DOHH2 (cell line): ENCODE results near the gene YIPF6.

Source experiments
- CTCF ChIP-seq: fragments of 200-600 bp; sonication (generic); IDR thresholded peaks from one replicate; pipeline ENCODE4 v1.5.1; 2014; ENCODE audit warnings: antibody characterized with exemption, mild to moderate bottlenecking, low read depth, low read length; ENCODE audit not compliant: poor library complexity, severe bottlenecking
- EZH2phosphoT487 ChIP-seq: fragments of 200-600 bp; sonication (generic); IDR thresholded peaks from 2 replicates; pipeline ENCODE4 v1.6.1; 2017; ENCODE audit warnings: borderline replicate concordance, mild to moderate bottlenecking, antibody characterized with exemption, low read length, moderate library complexity, mixed read lengths

DNA sequence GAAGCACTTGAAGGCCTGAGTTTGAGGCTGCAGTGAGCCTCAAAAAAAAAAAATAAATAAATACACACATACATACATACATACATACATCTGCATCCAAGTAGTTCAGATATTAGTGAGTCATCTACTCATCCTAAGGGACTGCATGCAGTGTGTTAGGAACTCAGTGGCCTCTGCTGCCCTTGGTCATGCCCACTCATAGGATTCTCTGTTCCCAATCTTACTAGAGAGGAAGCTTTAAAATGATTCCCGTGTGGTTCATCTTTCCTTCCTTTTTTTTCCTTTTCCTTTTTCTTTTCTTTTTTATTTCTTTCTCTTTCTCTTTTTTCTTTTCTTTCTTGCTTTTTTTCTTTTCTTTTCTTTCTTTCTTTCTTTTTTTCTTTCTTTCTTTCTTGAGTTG, 10.9 kb upstream of the YIPF6 start:
- TF ChIP-seq CTCF (no peak), EZH2phosphoT487 (no peak)
